ENCODE measurements around the gene HK3.

DNA sequence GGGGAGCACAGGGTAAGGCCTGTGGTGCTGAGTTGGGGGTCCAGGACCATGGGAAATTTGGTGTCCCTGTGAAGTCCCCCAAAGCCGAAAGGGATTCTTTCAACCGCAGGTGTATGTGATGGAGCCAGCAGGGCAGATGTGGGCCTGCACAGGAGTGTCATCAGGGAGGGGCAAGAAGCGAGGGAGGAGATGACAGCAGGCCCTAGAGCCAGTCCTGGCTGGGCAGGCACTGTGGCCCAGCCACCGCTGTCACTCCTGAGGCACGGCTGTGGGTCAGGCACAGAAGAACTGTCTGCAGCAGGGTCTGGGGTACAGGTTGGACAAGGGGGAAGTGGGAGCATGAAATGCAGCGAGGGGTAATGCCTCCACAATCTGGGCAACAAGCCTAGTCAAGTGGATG, 4.8 kb downstream of the HK3 start:
- TF ChIP-seq, protein P1, sequence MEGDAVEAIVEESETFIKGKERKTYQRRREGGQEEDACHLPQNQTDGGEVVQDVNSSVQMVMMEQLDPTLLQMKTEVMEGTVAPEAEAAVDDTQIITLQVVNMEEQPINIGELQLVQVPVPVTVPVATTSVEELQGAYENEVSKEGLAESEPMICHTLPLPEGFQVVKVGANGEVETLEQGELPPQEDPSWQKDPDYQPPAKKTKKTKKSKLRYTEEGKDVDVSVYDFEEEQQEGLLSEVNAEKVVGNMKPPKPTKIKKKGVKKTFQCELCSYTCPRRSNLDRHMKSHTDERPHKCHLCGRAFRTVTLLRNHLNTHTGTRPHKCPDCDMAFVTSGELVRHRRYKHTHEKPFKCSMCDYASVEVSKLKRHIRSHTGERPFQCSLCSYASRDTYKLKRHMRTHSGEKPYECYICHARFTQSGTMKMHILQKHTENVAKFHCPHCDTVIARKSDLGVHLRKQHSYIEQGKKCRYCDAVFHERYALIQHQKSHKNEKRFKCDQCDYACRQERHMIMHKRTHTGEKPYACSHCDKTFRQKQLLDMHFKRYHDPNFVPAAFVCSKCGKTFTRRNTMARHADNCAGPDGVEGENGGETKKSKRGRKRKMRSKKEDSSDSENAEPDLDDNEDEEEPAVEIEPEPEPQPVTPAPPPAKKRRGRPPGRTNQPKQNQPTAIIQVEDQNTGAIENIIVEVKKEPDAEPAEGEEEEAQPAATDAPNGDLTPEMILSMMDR (conservative IDR thresholded peaks at IDR 0.05 in 1 of 2, IDR thresholded peaks at IDR 0.05 in 1 of 2; ENCODE audit: extremely low read depth in 1 of 2, insufficient read depth in 1 of 2, low read depth in 1 of 2, low read length in 2 of 2) = no peak
- no peak for TF ChIP-seq EZH2 (IDR thresholded peaks at IDR 0.05; ENCODE audit: borderline replicate concordance, low read length)

All from mammary epithelial cell (primary cell).